Neural progenitor cell (in vitro differentiated cells): ENCODE results near the gene KCNH2.

Source experiments
- CTCF ChIP-seq: fragments of 200-600 bp; sonication (generic); IDR thresholded peaks from 2 replicates; pipeline ENCODE4 v1.5.1; 2017; ENCODE audit warnings: antibody characterized with exemption, mild to moderate bottlenecking
- EZH2 ChIP-seq: fragments of 200-600 bp; sonication (generic); IDR thresholded peaks from 2 replicates; pipeline ENCODE4 v1.6.1; 2017; ENCODE audit warnings: antibody characterized with exemption, mild to moderate bottlenecking, moderate library complexity
- EZH2phosphoT487 ChIP-seq: fragments of 200-600 bp; sonication (generic); IDR thresholded peaks from 2 replicates; pipeline ENCODE4 v1.6.1; 2017; ENCODE audit warnings: antibody characterized with exemption

GRCh38 chr7:150975536-150976319 is 2.4 kb downstream of the KCNH2 start:
- TF ChIP-seq CTCF (no peak), EZH2 (no peak), EZH2phosphoT487 (no peak)
